ENCODE measurements around the gene BICC1.

The BICC1 gene

DNA sequence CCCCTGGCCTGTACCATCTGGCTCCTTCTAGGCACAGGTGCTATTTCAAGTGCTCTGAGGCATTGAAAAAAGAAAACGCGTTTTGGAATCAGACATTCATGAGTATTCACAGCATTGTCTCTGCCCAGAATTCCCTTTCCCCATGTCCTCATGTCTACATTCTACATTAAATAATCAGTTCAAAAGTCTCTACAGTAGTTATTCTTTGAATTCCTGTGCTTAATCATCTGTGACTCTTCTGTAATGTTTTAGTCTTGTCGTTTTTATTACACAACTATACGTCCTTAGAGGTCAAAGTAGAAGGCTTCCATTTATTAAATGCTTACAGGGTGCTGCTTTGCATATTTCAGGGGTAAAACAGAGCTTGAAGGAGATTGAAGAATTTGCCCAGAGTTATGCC, 95.7 kb downstream of the BICC1 start:
- DNase-seq (ENCODE audit: low spot score): no peak

DNA sequence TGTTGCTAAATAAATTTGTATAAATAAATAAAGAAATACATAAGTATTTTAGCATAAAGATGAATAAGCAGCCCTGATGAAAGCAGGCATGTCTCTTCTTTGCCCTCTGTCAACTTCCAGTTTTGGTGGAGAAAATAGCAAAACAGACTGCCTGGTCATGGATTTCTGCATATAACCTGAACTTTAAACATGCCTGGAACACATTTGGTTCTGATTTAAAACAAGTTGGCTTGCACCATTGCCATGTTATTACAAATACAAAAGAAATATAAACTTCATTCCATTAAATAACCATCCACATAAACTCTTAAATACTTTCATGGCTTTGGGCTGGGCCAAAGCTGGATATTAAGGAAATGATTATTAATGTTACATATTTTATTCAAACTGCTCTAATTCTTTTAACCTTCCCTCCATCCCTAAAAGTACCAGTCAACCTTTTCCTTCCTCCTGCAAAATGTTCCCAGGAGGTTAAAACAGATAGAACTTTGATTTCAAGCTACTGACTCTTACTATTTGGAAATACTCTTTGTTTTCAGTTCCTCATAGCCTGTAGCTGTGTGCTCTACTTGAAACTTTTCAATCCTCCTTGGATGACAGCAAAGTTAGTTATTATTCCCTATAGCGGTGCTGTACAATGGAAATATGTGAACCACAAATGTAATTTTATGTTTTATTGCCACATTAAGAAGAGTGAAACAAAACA, 96.3 kb downstream of the BICC1 start:
- no peak for DNase-seq (ENCODE audit: low spot score)

- DNase-seq (ENCODE audit: low spot score): no peak
Observed at GRCh38 chr10:58609532-58610150, 97.0 kb downstream of the BICC1 start.

DNA sequence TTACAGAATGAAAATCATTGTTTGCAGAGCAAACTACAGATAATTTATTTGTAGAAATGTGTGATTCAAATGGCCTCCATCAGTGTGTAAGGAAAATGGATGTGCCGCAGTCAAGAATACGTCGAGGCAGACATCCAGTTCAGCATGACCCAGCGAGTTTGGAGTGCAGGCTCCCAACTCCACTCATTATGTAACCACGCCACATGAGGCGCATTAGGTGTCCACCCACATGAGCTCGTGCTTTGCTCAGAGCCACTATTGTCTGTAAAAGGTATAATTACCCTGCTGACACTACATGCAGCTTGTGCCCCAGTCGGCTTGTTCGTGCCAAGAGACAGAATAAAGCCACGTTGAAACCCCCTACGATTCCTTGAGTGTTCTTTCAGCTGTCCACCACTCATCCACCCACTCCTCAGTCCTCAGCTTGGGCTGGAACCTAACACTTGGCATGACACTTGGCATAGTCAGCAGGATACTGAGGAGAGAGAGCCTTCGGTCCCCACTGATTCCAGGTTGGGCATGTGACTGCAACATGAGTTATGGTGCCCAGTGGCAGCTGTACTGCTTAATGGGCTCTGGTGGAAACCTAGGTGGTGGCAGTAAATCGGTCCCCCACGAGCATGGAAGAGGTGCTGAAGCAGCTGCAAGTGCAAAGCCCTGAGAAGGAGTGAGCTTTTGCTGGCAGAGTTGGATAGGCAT, 102.7 kb downstream of the BICC1 start:
- DNase-seq (ENCODE audit: low spot score): no peak

DNA sequence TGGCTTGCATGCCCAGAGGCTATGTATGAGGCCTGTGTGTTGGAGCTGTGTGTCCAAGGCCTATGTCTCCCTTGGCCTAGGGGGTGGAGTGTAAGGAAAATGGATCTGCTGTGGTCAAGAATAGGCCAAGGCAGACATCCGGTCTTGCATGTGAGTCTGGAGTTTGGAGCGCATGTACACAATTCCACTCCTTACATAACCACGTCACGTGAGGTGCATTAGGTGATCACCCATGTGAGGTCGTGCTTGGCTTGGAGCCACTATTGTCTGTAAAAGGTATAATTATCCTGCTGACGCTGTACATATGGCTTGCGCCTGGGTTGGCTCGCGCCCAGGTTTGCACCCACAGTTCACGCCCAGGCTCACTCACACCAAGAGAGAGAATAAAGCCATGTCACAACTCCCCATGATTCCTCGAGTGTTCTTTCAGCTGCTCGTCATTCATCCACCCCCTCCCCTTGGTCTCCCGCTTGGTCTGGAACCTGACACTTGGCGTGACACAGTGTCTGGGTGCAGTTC, 105.5 kb downstream of the BICC1 start:
- DNase-seq (ENCODE audit: low spot score): no peak

DNA sequence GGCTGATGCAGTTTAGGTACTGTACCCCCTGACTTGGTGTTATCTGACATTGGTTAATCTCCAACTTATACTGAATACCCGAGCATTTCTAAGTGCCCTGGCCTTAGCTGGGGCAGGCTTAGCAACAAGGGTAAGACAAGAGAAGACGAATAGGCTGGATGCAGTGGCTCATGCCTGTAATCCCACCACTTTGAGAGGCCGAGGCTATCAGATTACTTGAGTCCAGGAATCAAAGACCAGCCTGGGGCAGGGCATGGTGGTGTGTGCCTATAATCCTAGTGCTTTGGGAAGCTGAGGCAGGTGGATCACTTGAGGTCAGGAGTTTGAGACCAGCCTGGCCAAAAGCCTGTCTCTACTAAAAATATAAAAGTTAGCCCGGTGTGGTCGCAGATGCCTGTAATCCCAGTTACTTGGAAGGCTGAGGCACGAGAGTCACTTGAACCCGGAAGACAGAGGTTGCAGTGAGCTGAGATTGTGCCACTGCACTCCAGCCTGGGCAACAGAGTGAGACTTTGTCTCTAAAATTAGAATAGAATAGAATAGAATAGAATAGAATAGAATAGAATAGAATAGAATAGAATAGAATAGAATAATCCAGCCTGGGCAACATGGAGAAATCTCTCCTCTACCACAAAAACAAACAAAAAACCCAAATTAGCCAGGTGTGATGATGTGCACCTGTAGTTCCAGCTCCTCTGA, 108.9 kb downstream of the BICC1 start:
- no peak for DNase-seq (ENCODE audit: low spot score)

DNA sequence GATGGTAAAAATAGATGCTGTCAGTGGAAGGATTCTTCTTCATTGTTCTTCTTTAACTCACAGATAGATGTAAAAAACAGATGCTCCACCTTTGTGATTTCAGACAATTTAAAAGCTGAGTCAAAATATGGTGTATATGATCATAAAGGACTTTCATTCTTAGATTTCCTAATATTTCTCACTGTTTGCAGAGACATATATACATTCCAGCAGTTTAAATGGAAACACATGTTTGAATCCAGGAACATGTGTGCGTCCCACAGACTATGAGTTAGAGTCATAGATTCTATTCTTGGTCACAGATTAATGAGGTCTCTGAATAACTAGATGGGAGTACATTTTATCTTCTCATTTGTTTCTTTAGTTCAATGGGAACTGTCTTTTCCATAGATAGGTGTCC, 109.6 kb downstream of the BICC1 start:
- DNase-seq (ENCODE audit: low spot score): no peak

GRCh38 chr10:58625070-58625469, 112.4 kb downstream of the BICC1 start:
- DNase-seq (ENCODE audit: low spot score): no peak

DNA sequence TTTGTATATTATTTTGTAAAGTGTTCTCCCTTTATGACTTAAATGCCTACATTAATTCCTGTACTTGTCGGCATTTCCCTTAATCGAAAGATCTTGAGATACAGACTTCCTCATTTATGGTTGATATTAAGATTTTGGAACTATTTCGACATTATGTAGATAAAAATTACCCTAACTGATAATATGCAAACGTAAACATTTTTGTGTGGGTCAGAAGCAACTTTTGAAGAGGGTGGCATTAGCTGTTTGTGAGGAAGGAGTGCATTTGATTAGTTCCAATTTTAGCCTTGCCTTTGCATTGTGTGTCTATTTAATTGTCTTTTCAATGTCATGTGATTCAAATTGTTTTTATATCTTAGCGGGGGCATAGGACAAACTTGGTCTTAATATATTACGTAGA, 114.7 kb downstream of the BICC1 start:
- DNase-seq (ENCODE audit: low spot score): no peak

- DNase-seq (ENCODE audit: low spot score): no peak
Observed at GRCh38 chr10:58631715-58632114, 119.0 kb downstream of the BICC1 start.

DNA sequence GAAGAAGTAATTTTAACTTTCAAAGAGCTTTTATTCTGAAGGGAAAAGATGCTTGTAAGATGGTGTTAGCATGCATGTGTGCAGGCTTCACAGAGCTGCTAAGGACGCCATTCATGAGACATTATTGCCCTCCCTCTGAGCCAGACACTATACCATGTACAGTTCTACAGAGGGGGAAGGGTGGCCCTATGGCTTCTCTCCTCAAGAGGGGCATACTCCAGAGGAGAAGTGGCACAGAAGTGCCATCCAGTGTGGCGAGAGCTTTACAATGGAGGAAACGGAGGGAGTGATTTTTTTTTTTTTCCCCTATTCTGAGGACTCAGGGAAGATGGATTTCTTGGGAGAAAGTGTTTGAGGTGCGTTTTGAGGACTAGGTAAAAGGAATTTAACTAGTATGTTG, 119.5 kb downstream of the BICC1 start:
- no peak for DNase-seq (ENCODE audit: low spot score)

DNA sequence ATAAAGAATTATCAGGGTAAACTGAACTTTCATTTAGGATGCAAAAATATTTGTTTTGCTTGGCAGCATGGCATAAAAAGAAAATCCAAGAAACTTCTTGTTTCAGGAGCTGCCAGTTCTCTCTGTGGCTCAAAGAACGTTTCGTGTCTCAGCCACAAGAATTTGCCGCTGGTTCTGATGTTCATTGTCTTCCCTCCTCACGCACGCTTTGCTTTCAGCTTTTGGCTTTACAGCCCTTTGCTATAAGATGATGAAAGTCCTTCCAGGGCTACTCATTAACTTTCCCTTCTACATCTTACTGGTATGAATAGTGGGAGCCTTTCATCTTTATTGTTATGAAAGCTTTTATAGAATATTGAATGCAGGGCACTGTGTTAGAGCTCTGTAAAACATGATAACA, 124.7 kb downstream of the BICC1 start:
- peak; percentile 95 for DNase-seq (ENCODE audit: low spot score)

DNA sequence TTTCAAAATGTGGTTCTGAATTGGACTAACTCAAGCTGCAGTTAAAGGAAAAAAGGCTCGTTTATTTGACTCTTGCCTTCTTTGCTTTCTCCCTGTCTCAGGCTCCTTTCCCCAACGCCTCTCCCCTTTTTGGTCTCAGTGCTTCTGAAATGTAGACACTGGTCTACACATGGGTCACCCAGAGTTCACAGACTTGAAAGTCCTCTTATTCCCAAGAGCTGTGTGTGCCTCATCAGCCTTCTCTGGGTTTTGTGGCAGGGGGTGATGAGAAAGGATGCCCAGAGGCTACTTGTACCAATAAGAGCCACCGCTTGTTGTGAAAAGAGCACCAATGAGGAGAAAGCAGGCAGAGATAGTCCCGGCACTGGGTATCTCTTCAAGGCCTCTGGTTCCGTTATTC, 125.7 kb downstream of the BICC1 start:
- no peak for DNase-seq (ENCODE audit: low spot score)

- peak; percentile 93 for DNase-seq (ENCODE audit: low spot score)
Observed at GRCh38 chr10:58641095-58641531, 128.4 kb downstream of the BICC1 start.

- DNase-seq (ENCODE audit: low spot score): no peak
Observed at GRCh38 chr10:58641708-58642107, 129.0 kb downstream of the BICC1 start.

DNA sequence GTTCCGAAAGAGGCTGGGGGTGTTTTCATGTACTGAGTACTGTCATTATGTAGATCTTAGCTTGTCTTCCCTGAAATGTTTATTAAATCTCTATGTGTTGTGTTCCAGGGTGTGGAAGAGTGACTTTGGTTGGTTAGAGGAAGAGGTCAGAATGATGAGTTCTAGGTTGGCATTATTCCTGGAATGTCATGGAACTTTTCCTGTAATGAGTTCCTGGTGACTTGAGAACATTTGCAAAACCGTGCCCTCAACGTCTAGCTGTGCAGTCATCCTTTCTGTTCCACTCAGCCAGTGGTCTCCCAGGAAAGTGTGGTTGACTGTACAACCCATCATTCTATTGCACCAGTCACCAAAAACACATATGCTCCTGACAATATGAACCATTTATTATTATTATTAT, 129.6 kb downstream of the BICC1 start:
- no peak for DNase-seq (ENCODE audit: low spot score)

DNA sequence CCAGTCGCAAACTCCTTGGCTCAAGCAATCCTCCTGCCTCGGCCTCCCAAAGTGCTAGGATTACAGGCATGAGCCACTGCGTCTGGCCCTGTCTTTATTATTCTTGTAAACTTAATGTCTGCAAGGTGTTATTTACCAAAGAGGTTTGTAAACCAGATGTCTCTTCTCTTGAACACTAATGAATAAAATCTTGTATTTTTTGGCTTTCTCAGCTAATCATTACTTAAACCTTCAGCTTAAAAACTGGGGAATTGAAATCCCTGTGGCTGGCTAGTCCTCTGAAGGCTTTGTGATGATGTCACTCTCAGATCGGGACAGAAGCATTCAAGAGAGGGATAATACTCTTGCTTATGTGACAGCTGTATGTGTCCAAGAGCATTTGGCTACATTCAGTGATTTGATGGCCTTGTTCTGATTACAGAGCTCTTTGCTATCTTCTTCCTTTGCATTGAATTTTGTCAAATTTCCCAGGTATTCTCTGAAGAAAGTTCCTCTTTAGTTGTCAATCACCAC, 130.3 kb downstream of the BICC1 start:
- no peak for DNase-seq (ENCODE audit: low spot score)

DNA sequence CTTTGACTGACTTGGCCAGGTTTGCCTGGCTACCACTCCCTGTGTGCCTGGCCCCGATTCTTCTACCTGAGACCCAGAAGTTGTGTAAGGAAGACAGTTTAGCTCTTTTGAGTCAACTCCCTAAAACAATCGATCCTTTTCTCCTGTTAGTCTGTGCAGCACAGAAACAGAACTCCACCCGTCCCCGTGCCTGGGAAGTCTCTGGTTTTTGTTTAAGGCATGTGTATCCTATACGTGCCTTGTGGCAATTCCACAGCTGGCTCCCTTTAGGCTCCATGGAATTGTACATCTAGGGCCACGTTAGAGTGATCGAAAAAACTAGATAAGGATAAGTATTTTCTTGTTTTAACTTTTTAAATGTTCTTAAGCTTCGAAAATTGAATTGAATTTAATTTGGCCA, 131.6 kb downstream of the BICC1 start:
- DNase-seq (ENCODE audit: low spot score): no peak

DNA sequence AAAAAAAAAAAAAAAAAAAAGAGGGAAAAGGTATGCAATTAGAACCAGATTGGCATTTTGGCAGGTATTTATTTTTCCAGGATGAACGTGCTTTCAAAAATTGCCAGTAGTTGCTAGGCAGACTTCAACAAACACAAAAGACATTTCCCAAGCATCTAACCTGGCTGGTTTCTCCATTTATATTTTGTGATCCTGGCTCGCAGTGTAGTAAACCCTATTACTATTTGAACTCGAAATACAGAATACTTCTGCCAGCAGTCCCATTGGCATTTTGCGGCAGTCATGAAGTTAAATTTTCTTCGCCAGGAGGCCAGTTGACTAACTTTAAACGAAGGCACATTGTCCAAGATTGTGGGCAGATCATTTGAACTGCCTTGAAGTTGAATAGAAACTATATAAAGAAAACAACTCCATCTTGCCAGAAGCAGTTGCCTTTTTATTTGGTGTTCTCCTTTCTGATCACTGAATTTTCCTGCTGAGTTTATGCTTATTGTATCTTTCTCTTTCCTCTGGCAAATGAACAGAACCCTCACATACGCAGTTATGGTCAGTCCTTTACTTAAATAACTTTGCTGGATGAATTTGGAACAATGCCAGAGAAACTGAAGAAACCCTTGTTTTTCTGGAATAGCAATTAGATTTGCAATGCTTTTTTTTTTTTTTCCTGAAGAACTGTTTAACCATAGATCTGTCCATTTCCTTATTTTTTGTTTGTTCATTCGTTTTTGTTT, 132.9 kb downstream of the BICC1 start:
- DNase-seq (ENCODE audit: low spot score): no peak

DNA sequence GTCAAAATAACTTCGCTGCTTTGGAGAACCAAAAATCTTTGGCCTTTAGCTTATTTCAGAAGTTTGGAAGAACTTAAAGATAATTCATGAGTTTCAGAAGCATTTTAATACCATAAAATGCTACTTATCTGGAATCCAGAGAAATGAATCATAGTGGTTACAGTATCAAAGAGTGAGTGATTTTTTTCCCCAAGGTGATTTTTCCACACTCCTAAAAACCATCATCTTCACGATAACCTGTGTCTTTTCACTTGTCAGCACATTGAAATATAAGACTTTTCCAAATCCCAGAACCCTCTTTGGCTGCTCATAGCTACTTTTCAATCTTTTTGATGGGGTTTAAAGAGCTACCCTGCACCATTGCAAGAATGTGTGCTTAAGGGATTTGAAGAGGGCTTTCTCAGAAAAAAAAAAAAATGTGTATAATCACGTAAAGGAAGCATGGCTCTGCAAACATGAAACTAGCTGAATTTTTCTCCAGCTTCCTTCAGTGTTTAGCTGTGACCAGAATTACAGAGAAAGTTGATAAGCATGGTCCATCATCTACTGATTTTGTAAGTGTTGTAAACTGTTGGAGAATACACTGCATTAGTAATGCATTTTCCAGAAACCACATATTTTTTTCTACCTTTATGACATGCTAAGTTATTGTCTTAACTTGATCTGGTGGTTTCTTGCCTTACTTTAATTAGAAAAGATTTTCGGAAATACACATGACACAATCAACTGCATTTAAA, 134.9 kb downstream of the BICC1 start:
- no peak for DNase-seq (ENCODE audit: low spot score)

DNA sequence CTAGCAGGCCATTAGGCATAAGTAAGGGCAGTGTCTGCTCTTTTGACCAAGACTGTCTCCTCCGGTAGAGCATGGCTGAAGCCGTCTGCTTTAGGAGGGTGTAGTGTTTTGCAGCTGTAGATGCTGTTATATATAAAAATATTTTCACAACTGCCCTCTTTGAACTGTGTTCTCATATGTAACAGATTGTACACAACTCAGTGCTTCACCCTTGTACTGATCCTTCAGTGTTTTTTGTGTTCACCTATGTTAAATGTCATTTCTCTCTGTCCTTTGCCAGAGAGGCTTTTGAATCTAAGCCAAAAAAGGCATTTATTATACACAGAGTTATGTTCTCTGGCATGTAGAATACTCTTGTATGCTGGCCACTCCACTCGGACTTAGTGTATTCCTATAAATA, 135.5 kb downstream of the BICC1 start:
- no peak for DNase-seq (ENCODE audit: low spot score)

Data from SW480 (cell line).